ENCODE results near the gene IMMP2L.

GRCh38 chr7:111083413-111083812 is 478.9 kb downstream of the IMMP2L start:
- TF ChIP-seq YY1 (IDR thresholded peaks at IDR 0.05; ENCODE audit: low read depth) (no peak), TCF12 (IDR thresholded peaks at IDR 0.05) (no peak), CTCF (IDR thresholded peaks at IDR 0.05) (no peak), POLR2AphosphoS5 (IDR thresholded peaks at IDR 0.05; ENCODE audit: low read depth, low read length) (no peak), EZH2phosphoT487 (IDR thresholded peaks at IDR 0.05; ENCODE audit: borderline replicate concordance, low read depth) (no peak), RCOR1 (IDR thresholded peaks at IDR 0.05; ENCODE audit: low read length) (no peak), RFX5 (IDR thresholded peaks at IDR 0.05; ENCODE audit: low read length) (no peak), SIN3A (IDR thresholded peaks at IDR 0.05; ENCODE audit: borderline replicate concordance, low read depth, low read length) (no peak), NRF1 (IDR thresholded peaks at IDR 0.05; ENCODE audit: low read depth, low read length) (no peak), CHD2 (IDR thresholded peaks at IDR 0.05; ENCODE audit: low read length, partially characterized antibody) (no peak), NFIC (IDR thresholded peaks at IDR 0.05; ENCODE audit: borderline replicate concordance) (no peak), TEAD4 (IDR thresholded peaks at IDR 0.05; ENCODE audit: borderline replicate concordance, insufficient read depth) (no peak)

Data from SK-N-SH (cell line).